Panc1 (cell line): ENCODE measurements around the gene UBAC1.

ENCODE experiments used
- CTCF ChIP-seq: fragments of 450-650 bp; IDR thresholded peaks from 2 replicates; pipeline ENCODE4 v1.5.1; 2017; ENCODE audit warnings: mild to moderate bottlenecking
- POLR2AphosphoS5 ChIP-seq: IDR thresholded peaks from 2 replicates; pipeline ENCODE4 v1.6.1; 2012; ENCODE audit warnings: mild to moderate bottlenecking, low read depth, low read length, moderate library complexity
- REST ChIP-seq, 2 experiments: IDR thresholded peaks; 2 replicates each; pipeline ENCODE4 v1.6.1; 2011 to 2012; ENCODE audit warnings: low read depth in 2 of 2, control low read depth in 1 of 2, low read length in 1 of 2, mild to moderate bottlenecking in 1 of 2, moderate library complexity in 1 of 2; ENCODE audit not compliant: insufficient read depth in 1 of 2
- SIN3A ChIP-seq: IDR thresholded peaks from 2 replicates; pipeline ENCODE4 v1.6.1; 2012; ENCODE audit warnings: low read depth, mild to moderate bottlenecking, low read length, moderate library complexity, borderline replicate concordance; ENCODE audit not compliant: insufficient read depth
- TCF7L2 ChIP-seq: IDR thresholded peaks from 2 replicates; pipeline ENCODE4 v1.6.1; 2011; ENCODE audit warnings: mild to moderate bottlenecking, low read depth, low read length, inconsistent platforms

DNA sequence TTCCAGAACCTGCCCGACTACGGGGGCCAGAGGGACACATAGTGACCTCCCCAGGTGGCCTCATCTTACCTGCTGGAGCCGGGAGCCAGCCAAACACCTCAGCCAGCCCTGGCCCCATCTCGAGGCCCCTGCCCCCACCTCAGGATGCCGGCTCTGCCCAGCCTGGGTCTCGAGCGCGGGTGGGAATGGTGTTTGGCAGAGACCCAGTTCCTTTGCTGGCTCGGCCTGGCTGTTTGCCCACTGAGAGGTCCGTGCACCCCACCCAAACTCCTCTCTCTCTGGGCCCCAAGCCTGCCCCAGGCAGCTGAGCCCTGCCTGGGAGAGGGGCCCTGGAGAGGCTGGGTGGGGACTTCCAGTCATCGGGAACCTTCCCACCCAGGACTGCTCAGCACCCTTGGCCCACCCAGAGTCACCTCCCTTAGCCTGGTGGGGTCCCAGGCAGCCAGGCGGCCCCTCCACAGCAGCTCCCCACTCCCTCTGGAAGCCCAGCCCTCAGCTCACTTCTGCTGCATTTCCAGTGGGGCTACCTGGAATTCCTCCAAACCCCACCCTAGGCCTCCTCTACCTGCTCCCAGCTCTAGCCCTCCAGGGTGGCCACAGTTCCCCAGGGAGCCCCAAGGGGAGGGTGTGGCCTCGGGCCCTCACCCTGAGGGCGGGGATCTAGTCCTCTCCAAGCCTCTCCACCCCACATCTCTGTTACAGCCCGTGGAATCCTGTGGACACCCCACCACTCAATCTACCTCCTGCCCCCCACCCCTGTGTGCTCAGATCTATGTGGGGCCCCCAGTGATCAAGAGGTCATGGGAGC, 42.4 kb upstream of the UBAC1 start:
- TF ChIP-seq REST (IDR thresholded peaks at IDR 0.05; ENCODE audit: insufficient read depth in 1 of 2, low read depth in 2 of 2, low read length in 1 of 2): no peak
- TF ChIP-seq CTCF: no peak
- no peak for TF ChIP-seq SIN3A
- TF ChIP-seq POLR2AphosphoS5: 0 out of 2 replicates have a peak, but pooled peaks have one; percentile 31
- TF ChIP-seq TCF7L2: no peak
